ENCODE data around the gene UST. TPM values are rescaled to one million over a fixed set of nuclear protein-coding genes. Genes with fewer than 3 reads are reported as not detected.
"Not testable (repeated sequence)": the region's sequence is repeated elsewhere in the genome, so short reads cannot be mapped to it uniquely, and the experiment has no call there.

The UST gene
- polyA plus RNA-seq, 3 donors: 9.9 to 12.9 (median 10.8) TPM

DNA sequence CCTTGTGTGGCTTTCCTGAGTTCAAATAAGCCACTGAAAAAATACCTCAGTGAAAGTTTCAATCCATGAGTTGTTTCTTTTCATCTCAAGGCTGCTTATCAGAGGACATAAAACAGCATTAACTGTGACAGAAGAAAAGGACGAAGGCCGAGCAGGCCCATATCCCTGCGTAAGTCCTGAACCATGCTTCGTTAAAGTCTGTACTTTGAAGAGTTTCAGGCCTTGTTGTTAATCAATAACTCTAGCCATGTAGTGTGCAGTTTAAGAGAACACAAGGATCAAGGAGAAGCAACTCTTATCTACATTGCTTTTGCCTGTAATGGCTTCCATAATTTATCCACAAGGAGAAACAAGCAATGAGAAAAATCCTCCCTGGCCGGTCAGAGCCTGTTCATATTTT, 165.4 kb downstream of the UST start:
- DNase-seq (ENCODE audit: extremely low read depth in 1 of 11, low read depth in 9 of 11, low spot score in 4 of 11): no peak

DNA sequence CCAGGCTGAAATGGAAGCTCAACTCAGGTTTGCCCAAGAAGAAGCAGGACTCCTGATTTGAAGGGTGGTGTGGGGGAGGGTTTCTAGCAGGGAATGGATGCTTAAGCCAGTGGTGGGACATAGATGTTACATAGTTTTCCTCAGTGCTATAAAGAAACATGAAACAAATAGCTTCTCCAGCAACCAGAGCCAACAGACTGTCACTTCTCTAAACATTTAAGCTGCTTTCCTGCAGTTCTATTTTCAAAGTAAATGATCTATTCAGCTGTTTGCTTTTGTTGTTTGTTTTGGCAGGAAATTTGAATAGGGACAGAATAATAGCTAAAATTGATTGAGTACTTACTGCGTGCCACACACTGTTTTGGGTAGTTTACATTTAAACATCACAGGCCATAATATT, 169.0 kb downstream of the UST start:
- peak in 7 of 11 donors; percentile 26 to 55 (median 38) for DNase-seq (ENCODE audit: extremely low read depth in 1 of 11, low read depth in 9 of 11, low spot score in 4 of 11)

DNA sequence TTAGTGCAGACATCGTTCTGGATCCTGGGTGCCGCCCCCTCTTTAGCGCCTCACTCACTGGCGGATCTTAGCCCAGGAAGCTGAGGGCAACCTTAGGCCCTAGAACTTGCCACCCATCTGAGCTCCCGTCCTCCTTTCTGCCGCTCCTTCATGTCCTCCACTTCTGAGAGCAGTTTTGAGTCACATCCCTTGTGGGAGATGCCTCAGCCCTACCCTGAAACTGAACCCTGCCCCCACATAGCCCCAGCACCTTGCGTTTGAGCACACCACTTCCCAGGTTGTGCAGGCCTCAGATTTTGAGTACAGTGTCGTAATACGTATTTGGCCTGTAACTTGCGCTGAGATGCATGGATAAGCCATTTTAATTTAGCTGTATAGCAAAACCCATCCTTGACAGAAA, 169.7 kb downstream of the UST start:
- not testable (repeated sequence) for DNase-seq (ENCODE audit: extremely low read depth in 1 of 11, low read depth in 9 of 11, low spot score in 4 of 11)

DNA sequence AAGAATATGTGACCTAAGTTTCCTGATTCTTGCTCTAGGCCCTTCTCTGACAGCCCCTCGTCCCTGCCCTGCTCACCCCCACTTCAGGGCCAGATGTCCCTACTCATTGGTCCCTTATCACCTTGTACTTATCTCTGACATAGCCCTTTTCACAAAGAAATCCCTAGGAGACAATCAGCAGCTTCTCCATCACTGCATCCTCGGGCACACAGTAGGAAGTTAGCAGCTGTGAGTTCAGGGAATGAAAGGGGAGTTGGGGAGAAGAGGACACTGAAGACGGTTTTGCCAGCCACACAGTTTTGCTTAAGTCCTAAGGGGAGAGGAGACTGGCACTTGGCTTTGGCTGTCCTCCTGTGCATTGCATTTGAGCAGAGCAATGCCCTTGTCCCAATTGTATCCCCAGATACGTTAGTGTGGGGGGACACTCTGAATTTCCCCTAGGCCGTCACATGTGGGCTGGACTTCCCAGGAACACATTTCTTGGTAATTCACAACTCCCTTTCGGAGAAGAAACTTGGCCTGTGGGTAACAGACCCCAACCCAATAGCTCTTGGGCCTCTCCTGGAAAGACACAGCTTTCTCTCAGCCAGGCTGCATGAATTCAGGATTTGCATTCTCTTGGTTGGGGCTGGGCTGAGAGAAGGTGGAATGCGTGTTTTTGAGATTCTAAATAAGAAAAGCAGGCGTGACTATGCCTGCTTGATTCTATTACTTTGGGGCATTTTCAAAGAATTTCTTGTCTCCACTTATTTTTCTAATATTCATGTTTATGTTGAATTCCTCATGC, 177.6 kb downstream of the UST start:
- no peak for DNase-seq (ENCODE audit: extremely low read depth in 1 of 11, low read depth in 9 of 11, low spot score in 4 of 11)

DNA sequence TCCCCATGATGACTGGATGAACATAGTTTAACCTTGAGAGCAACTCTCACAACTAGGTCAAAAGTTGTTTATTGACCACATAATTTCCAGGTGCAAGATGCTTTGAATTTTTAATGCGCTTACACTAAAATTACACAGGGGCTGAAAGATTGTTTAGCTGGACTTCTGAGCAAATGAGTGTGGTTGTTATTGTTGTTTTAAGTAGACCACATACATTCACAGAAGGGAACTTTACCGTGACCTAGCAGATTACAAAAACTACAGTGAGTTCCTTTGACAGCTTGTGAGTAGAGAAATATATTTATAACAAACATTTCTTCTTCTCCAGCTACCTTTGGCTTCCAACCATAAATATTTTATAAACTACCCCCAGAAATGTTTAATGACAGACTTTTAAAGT, 178.9 kb downstream of the UST start:
- DNase-seq (ENCODE audit: extremely low read depth in 1 of 11, low read depth in 9 of 11, low spot score in 4 of 11): no peak

DNA sequence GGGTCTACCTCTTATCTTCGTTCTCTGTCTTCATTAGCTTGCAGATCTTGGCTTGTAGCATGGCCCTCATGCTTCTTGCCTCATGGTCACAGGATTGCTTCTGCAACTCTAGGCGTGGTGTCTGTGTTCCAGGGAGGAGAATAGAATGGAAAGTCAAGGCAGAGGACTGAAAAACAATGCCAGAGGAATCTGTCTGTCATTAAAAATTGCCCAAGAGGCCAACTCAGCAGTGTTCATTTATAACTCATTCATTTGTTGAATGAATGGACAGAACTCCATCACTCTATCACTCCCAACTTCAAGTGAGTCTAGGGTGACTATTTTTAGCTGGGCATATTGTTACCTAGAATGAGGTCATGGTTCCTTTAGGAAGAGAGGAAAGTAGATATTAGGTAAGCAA, 179.6 kb downstream of the UST start:
- no peak for DNase-seq (ENCODE audit: extremely low read depth in 1 of 11, low read depth in 9 of 11, low spot score in 4 of 11)

DNA sequence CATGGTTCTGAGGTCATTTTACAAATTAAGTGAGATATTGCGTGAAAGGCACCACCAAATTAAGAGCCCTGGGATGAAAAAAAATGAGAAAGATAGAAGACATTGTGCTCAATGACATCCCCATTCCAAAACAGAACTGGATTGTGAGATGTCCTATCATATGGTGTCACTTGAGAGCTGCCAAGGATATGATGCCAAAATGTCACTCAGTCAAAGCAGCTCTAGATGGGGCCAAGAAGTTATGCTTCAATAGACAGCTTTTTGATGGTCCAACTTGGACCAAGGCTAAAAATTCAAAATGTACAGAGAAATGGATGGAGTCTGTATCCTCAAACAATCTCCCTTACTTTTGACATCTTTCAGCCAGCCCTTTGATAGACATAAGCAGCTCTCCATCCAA, 180.8 kb downstream of the UST start:
- DNase-seq (ENCODE audit: extremely low read depth in 1 of 11, low read depth in 9 of 11, low spot score in 4 of 11): no peak

DNA sequence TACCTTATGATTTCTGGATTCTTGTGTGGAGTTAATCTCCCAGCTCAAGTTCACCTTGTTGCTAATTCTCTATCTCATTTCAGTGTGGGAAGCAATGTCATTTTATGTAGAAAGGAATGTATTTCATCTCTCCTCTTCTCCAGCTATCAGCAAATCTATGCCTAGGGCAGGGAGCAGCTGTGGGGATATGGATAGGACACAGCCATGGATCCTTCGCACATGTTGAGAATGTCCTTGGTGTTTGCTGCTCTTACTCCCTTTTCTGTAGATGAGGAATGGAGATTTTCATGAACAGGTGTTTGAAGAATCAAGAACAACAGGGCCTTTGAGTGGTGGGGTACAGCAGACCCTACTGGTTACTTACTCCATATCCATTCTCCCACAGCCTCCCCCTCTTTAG, 182.0 kb downstream of the UST start:
- no peak for DNase-seq (ENCODE audit: extremely low read depth in 1 of 11, low read depth in 9 of 11, low spot score in 4 of 11)

DNA sequence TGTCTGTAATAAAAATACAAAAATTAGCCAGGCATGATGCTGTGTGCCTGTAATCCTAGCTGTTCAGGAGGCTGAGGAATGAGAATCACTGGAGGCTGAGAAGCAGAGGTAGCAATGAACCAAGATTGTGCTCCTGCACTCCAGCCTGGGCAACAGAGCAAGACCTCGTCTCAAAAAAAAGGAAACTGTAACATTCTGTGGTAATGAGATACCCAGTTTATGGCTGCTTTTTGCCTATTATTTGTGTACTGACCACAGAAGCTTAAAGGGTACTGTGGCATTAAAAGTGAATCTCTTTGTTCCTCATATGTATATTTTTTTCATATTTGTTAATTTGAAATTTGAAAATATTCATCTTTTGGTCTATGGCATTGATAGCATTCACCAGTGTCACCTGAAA, 185.4 kb downstream of the UST start:
- no peak for DNase-seq (ENCODE audit: extremely low read depth in 1 of 11, low read depth in 9 of 11, low spot score in 4 of 11)

DNA sequence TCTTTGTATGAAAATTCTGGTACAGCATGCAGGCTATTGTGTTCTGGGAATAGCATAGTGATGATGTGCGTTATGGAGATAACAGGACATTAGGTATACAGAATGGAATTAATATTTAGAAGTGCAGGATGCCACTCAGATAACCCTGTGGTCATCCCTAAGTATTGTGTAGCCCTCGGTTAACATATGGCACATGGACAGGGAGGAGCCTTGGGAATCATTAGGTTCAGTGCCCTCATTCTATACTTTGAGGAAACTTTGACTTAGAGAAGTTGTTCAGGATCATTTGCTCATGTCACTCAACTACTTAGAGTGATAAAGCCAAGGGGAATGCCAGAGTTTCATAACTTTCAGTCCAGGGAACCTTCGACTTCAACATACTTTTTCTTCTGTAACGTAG, 185.9 kb downstream of the UST start:
- DNase-seq (ENCODE audit: extremely low read depth in 1 of 11, low read depth in 9 of 11, low spot score in 4 of 11): no peak

DNA sequence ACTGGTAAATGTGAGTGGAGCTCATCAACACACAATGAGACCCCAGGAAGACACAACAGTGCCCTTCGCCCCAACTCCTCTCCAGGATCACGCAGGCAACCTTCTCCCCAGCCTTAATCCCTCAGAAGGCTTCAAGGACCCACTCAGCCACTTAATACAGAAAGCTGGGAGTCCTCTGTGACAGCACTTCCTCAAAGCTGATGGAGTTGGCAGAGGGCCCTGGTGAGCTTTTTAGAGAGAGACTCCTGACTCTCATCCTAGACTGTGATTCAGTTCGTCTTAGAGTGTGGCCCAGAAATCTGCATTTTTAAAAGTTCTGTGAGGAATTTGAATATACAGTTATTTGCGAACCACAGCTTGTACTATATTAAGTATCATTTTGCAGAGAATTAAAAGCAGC, 187.7 kb downstream of the UST start:
- no peak for DNase-seq (ENCODE audit: extremely low read depth in 1 of 11, low read depth in 9 of 11, low spot score in 4 of 11)

DNA sequence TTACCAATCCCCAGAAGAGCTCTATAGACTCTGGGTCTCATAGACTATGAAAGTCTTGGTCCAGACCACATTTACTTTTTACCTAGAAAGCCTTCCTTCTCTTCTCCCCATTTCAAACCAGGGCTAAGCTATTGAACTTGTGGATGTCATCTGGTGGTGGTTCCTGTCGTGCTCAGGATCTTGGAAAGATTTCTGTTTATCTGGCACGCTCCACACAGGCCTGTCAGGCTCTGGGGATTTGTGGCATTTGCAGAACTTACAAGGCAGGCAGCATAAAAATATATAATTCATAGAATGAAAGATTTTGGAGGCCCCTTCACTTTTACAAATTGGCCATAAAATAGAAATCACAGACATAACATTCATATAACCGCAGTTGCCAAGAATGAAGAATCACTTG, 188.1 kb downstream of the UST start:
- no peak for DNase-seq (ENCODE audit: extremely low read depth in 1 of 11, low read depth in 9 of 11, low spot score in 4 of 11)

DNA sequence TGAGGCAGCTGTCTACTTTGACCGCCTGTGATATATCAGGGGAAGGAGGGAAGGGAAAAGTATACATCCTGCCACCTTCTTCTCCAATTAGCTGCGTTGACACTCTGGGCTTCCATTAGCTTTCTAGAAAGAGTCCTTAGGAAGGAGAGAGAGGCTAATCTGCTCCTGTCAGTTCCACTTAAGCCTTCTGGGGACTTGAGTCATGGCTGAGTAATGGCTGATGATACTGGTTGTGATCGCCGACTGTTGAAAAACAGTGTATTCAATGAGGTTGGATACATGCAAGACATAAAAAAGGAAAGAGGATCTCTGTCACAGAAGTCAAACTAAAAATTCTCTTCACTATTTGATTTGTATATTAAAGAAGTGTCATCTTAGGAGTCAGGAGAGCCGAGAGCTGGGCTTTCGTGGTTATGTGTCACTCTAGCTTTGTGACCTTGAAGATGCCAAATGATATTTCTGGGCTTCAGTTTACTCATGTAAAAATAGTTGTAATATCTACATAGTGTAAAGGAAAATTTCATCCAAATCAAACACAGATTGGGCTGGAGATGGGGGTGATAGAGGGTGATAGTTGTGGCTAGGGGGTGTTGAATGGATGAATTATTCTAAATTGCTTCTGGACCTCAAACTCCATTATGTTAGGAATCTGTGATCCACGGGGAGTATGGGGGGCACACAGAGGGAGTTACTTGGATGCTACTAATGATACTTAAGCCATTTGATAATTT, 189.0 kb downstream of the UST start:
- DNase-seq (ENCODE audit: extremely low read depth in 1 of 11, low read depth in 9 of 11, low spot score in 4 of 11): no peak

DNA sequence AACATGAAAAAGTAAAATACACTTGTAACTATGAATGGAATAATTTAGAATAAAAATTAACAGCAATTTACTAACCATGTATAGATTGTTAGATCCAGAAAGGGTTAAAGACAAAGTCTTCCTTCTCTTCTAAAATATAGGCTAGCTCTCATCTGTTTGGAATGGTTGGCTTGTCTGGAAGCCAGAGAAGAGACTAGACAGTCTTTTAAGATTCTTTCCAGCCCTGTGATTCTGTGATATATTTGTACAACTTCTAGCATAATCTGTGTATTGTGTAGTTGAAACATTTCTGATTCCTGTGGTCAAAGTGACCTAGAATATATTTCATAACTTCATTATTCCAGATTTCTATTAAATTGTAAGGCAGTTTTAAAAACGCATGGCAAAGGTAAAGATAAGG, 196.6 kb downstream of the UST start:
- no peak for DNase-seq (ENCODE audit: extremely low read depth in 1 of 11, low read depth in 9 of 11, low spot score in 4 of 11)

DNA sequence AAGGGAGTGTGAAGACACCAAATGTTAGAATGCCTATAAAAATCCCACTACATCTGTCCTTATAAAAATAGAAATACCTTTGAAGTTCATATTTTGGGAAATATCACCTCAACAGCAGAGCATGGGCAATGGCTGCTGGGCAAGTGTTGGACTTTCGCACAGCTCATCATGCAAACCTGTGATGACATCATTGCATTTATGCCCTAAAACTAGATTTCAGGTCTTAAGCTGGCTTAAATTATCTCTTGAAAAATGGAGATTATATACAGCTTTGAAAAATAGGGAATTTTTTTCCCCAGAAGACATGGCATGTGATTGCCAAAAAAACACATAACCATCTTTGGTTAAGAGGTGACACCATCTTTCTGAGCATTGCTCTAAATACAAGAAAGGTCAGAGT, 197.8 kb downstream of the UST start:
- DNase-seq (ENCODE audit: extremely low read depth in 1 of 11, low read depth in 9 of 11, low spot score in 4 of 11): no peak

DNA sequence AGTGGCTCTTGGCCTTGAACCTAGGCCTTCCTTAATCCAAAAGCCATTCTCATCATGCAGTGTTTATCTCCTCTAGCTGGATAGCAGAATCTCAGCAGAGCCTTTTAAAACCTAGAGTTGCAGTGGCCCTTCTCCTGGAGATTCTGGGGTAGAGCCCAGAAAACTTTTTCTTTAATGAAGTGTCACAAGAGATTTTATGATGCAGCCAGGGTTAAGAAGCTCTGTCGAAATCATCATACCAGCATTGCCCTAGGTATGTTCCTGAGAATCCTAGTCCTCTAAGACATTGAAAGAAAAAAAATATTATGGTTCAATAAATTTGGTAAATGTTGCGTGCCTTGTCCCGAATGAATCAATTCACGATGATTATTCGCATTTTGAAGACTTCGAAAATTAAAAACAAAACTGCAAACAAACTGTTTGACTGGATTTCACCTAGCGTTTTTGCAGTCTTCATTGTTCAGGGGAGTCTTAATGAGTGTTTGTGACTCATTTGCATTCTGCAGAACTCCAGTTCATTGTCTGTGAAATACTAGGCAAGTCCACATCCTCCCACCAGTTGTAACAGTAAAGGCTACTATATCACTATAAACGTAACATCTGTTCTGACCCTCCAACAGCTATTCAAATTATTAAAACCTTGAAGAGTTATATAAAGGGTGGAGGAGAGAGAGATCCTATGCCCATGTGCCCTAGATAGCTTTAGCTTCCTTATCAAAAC, 198.6 kb downstream of the UST start:
- no peak for DNase-seq (ENCODE audit: extremely low read depth in 1 of 11, low read depth in 9 of 11, low spot score in 4 of 11)

DNA sequence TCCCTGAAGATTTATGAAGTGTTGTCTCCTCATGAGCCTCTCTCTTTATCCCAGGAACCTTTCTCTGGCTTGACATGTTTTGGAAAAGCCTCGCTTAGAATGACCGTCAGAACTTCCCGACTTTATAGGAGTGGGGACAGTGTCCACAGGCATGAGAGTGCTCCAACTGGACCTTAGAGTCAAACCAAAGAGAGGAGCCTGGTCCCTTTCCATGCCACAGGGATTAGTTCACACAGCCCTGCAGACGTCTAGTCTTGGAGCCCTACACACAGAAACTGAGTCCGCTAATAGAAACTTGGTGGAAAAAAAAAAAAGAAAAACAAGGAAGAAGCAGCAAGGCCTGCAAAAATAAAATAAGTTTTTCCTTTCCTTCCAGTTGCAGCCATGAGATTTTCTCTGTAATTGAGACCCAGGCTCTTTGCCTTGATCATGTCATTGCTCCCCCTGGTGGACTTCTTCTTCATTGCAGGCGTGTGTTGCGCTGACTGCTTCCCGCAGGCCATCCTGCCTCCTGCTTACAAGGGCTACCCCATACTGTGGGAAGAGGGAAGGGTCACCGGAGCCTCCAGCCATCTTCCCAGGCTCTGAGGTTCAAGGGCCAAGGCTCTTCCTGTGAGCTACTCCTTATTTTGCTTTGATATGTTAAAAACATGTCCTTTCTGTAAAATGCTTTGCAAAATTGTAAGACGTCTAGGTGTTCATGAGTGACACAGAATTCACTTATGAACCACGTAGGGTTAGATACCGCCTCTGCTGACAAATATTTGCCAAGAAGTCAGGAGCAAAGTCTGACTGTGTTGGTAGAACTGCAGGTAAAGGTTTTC, 201.0 kb downstream of the UST start:
- DNase-seq (ENCODE audit: extremely low read depth in 1 of 11, low read depth in 9 of 11, low spot score in 4 of 11): peak; percentile 69 to 86 (median 81)

DNA sequence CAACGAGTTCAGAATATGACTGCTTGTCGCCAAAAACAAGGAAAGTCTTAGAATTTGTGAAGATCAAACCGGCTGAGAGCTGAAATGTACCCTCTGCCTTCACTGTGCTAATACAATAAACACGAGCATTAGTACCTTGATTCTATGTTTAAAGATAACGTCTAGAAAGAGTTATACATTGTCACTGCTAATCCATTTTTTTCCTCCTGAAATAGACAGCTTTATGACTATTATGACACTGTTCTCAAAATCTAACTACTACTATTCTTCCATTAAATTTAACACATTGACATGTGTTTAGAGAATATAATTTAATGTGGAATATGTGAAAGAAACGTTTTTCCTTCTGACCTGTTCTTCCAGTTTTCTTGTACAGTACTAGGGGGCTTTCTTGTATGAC, 204.8 kb downstream of the UST start:
- no peak for DNase-seq (ENCODE audit: extremely low read depth in 1 of 11, low read depth in 9 of 11, low spot score in 4 of 11)
